NCI-H2029 treated with DMSO at 0.1 percent for 48 hours (cell line): ENCODE measurements around the gene GRXCR2.

ENCODE experiments used
- DNase-seq: peaks from one replicate; lab custom pipeline; 2025; lab: John Stamatoyannopoulos, UW

Gene GRXCR2

DNA sequence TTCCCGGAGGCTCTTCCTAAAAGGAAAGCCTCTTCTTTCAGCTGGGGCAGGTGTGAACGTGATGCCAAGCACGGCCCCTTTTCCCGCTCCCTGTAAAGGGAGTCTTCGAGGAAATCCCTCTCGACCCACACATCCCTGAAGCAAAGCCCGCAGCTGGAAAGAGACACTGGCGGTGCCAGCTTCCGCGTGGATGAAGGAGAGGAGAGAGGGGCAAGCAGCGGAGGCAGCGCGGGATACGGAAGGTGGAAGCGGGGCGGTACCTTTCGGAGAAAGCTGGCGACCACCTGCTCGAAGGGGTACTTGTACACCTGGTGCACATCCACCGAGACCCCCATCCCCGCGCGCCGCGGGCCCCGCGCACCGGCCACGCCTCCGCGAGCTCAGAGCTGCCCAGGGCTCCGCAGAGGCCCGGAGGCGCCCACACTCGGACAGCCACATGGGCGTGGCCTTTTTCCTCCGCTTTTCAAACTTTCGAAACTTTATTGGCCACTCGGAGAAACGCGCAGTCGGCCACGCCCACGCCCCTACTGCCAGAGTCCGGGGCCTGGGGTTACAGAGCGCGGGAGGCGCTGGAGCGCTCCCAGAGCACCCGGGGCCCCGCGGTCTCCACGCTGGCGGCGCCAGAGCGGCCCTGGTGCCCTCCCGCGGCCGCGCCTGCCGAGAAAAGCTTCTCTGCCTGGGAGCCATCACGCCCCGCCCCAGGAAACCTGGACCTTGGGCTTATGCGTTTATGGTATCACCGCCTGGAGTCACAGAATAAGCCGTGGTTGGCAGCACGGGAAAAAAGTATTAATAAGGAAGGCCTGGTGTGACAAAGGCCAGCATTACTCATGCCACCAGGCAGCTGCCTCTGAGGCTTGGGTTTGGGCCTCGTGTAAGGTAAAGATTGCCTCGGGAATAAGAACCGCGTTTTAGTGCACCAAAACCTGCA is 37.6 kb downstream of the GRXCR2 start, which contains the start of gene PRELID2:
PRELID2 (minus strand) TSS at position 426 of the 931 bp plus-strand sequence; CDS start at position 335, 91 bp downstream.
- peak; percentile 29 for DNase-seq

DNA sequence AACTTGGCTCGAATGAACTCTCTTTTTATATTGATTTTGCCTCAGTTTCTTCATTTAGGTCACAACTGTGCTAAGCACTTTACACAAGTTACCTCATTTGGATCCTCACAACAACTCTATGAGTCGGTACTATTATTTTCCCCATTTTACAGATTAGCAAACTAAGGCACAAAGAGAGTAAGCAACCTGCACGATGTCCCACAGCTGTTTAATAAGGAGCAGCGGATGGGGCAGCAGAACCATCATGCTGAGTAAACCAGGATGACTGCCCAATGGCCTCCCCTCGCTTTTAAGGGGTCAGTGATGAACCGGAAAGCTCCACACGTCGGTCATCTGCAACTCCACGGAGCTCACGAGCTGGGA is 38.3 kb downstream of the GRXCR2 start:
- DNase-seq = no peak

DNA sequence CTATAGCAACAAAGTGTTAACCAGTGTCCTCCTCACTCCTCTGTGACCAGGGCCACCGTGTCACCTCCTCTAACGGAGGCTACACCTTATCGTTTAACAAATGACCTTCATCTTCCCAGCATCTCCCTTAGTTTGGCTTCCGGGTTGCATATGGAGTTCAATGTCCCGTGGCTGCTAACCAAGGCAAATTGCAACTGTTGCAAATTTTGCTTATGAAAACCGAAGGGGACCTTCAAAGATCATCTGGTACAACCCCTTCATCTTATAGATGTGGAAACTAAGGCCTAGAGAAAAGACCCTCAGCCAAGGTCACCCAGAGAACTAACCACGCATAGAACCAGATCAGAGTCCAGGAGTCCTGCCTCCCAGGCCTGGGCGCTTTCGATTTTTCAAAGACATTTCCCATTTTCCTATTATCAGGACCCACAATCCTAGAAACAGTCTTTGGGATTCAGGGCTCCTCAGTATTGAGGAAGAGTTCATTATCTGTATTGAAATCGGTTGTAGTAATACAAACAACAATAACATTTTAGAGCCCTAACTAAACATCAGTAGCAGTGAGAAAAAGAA is 39.1 kb downstream of the GRXCR2 start:
- DNase-seq = no peak

DNA sequence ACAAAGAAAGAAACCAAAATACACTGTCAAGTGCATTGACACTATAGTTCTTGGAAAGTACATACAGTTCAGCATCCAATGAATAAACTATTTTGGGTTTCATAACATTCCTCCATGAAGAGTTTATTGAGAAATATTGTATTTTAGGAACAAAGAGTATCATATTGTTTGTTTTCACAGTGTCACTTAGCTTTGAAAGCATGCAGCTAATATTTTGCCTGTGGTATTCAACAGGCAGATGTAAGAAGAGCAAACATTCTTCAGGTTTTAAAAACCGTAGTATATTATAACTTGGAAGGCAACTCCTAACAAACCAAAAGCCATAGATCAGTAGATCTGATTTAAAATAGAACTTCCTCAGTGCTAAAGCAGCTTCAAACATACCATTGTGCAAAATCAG is 42.2 kb downstream of the GRXCR2 start:
- no peak for DNase-seq

DNA sequence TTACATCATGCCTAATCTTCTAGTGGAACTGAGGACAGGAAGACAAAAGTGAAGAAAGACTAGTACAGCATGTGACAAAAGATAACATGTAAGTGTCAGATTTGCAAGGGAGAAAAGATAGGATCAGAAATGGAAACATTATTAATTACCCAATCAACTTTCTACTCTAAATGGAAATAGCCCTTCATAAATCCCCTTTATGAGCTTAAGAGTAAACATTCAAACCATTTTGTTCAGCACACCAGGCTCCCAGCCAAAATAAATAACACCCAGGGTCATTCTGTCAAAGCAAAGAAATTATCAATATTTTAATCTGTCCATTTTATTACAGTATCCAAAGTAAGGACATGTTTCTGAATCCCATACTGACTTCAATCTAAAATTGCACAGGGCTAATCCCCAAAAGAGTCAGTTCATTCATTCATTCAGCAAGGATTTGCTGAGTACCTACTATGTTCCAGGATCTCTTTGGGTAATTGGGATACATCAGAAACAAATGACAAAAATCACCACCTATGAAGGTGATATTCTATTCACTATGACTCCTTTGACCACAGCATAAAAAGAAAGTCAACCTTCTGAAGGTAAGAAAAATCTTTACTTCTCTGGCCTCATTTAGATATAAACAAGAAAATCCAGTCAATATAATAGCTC is 43.0 kb downstream of the GRXCR2 start:
- peak; percentile 19 for DNase-seq

DNA sequence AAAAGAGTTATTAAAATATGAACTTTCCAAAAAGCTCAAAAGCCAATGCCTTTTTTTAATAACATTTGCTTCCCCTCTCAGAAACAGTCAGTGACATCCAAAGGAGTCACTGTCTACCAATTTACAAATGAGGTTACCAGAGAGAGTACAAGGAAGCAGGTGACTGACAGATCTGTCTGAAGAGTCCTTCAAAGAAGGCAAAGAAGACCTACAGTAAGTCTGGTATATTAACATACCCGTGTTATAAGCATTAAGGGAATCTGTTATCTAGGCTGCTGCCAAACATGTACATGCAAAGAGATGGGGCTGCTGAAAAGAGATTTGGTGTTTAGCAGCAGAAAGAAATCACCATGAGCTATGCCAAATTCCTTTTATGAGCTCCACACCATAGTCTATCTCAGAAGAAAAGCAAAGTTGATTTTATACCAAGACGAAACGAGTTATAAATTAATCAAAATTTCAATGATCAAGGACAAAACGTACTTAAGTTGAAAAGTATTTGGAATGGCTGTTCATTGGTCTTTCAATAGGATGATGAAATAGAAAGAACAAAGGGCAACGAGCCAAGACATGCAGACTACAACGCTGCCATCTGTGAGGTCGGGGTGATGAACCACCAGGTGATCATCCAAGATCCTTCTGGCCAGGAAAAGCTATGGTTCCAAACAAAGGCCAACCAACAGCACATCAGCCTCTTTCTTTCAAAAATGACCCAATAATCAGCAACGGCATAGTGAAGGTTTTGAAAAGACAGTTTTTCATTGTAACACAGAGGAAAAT is 45.7 kb downstream of the GRXCR2 start:
- DNase-seq = no peak

DNA sequence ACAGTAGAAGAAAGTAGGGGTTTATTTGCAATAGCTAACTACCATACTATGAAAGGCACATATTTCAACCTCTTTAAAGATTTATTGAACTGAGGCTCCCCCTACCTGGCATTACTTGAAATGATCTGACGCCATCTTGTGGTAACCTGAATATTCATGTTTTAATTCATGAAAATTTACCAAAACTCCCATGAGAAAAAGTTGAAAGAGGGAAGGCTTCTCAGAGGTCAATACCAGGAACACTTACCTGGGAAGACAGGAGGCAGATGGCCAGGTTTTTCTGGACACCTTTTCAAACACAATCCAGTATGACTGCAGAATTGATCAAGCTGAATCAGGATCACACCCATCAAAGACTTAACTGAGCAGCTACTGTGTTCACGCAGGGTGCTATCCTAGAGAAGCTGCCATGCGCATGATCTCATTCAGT is 47.0 kb downstream of the GRXCR2 start:
- DNase-seq = peak; percentile 57

DNA sequence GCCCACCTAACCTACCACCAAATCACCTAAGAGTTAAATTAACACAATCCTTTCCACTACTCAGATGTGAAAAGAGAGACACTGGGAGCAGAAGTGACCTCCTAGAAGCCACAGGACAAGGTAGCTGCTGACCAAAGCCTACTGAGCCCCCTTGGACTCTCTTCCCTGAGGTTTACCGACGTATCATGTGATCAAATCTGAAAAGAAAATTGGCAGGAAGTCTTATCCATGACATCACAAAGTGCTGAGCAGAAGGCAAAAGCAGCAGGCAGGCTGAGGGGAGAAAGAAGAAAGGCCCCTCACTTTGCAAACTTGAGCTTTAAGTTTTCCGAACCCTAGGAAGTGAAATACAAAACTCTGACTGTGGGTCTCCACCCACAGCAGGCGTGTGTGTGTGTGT is 48.8 kb downstream of the GRXCR2 start:
- no peak for DNase-seq

DNA sequence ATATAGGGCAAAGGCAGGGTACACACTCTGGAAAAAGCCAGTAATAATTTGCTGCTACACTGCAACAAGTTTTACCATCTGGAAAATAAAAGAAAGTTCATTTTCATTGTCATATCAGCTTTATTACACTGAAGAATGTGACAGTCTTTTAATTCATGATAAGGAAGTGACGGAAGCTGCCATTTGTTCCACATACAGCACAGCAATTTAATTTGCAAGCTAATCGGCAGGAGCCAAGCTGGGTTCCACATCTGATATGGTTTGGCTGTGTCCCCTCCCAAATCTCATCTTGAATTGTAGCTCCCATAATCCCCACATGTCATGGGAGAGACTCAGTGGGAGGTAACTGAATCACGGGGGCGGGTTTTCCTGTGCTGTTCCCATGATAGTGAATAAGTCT is 54.2 kb downstream of the GRXCR2 start:
- no peak for DNase-seq

DNA sequence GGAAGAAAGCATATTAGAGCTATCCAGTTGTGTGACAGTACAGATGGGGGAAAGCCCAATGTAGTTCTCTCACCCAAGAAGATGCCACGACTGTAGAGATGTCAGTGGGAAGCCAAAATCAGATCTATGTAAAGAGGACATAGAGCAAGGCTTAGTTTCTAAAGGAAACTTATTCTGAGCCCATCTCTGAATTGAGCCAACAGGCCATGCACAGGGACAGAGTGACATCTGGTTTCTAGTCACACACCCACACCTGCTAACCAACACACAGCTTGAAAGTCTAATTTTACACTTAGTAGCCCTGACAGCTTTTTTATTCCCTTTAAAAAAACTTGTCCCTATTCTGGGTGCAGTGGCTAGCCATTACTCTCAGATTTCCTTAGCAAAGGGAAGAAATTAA is 59.9 kb downstream of the GRXCR2 start:
- no peak for DNase-seq

DNA sequence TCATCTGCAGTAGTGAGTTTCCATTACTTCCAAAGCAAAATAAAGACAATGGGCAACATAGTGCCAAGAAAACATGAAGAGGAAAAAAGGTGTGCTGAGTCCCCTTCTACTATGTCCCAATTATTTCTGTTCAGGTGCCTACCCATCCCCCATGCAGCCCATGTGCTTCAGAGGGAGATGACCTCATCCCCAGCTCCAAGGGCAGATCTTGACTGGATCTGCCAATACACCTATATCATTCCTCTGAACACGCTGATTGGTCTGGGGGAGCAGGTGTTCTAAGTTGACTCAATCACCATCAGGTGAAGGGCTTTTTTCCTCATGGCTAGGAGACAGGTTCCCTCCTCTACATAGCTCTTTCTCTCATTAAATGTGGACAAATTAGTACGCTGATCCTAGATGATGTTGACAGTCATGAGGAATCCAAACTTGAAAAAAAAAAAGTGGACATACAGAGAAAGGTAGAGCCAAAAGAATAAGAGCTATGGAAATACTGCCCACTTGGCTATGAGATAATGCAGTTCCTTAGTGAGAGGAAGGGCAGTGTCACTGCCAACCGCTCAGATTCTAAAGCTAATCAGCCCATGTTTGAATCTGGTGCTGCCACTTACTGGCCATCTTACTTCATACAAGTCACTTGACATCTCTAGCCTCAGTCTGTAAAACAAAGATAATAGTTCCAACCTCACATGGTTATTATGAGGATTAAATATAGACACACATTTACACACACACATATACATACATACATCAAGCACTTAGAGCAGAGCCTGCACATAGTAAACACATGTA is 60.8 kb downstream of the GRXCR2 start:
- DNase-seq = peak; percentile 98
